ENCODE results near the gene ATP9B.

ATP9B gene

DNA sequence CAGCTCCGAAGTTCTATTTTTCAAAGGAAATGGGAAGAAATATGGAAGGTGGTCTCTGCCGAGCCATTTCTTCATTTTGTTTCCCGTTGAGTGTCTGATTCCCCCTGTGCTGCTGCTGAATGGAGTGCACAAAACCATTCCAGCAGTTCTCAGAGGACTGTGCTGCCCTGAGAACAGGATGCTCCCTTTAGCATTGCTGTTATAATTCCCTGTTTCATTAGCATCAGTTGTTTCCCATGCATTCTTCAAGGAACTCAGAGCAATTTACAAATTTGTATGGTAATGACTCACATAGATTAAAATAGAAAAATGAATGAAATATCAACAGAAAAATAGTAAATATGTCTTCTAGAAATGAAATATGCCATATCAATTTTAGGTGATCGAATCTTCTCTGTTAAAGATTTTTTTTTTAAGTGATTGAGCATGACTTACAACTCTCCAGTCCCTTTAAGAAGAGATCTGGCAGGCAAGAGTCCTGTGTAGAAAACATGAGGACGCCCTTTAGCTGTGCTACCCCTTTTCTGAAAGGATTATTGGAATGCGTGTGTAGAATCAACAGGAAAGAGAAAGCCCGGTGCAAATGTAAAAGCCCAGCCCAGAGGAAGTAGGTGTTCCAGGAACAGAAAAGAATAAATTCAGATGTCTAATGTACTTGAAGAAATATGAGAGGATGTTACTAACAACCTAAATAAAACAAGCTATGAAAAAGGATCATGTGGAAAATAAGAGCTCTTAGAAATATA lies 118.5 kb downstream of the ATP9B start:
- no peak for TF ChIP-seq ZNF565 (CRISPR knock-in tag; conservative IDR thresholded peaks at IDR 0.05; ENCODE audit: low read depth)
- TF ChIP-seq GLIS3 (CRISPR knock-in tag; IDR thresholded peaks at IDR 0.05), result no peak
- no peak for TF ChIP-seq ZFP30 (CRISPR knock-in tag; IDR thresholded peaks at IDR 0.05)
- TF ChIP-seq, protein P1, sequence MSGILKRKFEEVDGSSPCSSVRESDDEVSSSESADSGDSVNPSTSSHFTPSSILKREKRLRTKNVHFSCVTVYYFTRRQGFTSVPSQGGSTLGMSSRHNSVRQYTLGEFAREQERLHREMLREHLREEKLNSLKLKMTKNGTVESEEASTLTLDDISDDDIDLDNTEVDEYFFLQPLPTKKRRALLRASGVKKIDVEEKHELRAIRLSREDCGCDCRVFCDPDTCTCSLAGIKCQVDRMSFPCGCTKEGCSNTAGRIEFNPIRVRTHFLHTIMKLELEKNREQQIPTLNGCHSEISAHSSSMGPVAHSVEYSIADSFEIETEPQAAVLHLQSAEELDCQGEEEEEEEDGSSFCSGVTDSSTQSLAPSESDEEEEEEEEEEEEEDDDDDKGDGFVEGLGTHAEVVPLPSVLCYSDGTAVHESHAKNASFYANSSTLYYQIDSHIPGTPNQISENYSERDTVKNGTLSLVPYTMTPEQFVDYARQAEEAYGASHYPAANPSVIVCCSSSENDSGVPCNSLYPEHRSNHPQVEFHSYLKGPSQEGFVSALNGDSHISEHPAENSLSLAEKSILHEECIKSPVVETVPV (CRISPR knock-in tag; IDR thresholded peaks at IDR 0.05), result no peak
- TF ChIP-seq TOX (CRISPR knock-in tag; IDR thresholded peaks at IDR 0.05; ENCODE audit: borderline replicate concordance), result no peak
- no peak for TF ChIP-seq ARNTL (CRISPR knock-in tag; IDR thresholded peaks at IDR 0.05; ENCODE audit: borderline replicate concordance, low read depth)
- no peak for TF ChIP-seq ISL1 (CRISPR knock-in tag; IDR thresholded peaks at IDR 0.05)
- TF ChIP-seq, protein P2, sequence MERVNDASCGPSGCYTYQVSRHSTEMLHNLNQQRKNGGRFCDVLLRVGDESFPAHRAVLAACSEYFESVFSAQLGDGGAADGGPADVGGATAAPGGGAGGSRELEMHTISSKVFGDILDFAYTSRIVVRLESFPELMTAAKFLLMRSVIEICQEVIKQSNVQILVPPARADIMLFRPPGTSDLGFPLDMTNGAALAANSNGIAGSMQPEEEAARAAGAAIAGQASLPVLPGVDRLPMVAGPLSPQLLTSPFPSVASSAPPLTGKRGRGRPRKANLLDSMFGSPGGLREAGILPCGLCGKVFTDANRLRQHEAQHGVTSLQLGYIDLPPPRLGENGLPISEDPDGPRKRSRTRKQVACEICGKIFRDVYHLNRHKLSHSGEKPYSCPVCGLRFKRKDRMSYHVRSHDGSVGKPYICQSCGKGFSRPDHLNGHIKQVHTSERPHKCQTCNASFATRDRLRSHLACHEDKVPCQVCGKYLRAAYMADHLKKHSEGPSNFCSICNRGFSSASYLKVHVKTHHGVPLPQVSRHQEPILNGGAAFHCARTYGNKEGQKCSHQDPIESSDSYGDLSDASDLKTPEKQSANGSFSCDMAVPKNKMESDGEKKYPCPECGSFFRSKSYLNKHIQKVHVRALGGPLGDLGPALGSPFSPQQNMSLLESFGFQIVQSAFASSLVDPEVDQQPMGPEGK (CRISPR knock-in tag; IDR thresholded peaks at IDR 0.05; ENCODE audit: borderline replicate concordance), result no peak
- no peak for TF ChIP-seq SNAI2 (CRISPR knock-in tag; IDR thresholded peaks at IDR 0.05)
- TF ChIP-seq RARB (CRISPR knock-in tag; IDR thresholded peaks at IDR 0.05), result no peak
- TF ChIP-seq, protein P3, sequence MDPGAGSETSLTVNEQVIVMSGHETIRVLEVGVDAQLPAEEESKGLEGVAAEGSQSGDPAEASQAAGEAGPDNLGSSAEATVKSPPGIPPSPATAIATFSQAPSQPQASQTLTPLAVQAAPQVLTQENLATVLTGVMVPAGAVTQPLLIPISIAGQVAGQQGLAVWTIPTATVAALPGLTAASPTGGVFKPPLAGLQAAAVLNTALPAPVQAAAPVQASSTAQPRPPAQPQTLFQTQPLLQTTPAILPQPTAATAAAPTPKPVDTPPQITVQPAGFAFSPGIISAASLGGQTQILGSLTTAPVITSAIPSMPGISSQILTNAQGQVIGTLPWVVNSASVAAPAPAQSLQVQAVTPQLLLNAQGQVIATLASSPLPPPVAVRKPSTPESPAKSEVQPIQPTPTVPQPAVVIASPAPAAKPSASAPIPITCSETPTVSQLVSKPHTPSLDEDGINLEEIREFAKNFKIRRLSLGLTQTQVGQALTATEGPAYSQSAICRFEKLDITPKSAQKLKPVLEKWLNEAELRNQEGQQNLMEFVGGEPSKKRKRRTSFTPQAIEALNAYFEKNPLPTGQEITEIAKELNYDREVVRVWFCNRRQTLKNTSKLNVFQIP (CRISPR knock-in tag; IDR thresholded peaks at IDR 0.05; ENCODE audit: borderline replicate concordance, low read depth), result no peak
- TF ChIP-seq ZNF70 (CRISPR knock-in tag; IDR thresholded peaks at IDR 0.05), result no peak
- TF ChIP-seq BACH2 (CRISPR knock-in tag; IDR thresholded peaks at IDR 0.05; ENCODE audit: borderline replicate concordance), result no peak
- no peak for ATAC-seq

DNA sequence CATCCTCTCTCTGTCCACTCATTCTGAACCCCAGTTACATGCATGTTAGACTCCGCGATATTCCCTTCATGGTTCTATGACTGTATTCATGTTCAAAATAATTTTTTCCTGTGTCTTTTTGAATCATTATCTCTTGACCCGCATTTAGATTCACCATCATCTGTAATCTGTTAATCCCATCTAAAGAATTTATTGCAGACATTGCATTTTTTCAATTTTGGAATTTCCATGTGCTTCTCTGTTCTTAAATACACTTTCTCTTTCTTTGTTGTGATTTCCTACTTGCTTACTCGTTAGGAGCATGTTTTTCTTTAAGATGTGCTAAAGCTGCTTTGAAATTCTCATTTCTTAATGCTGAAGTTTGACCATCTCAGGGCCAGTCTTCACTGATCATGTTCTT lies 122.2 kb downstream of the ATP9B start:
- ATAC-seq, result no peak
- TF ChIP-seq ZNF8 (CRISPR knock-in tag; IDR thresholded peaks at IDR 0.05) (no peak), PPARA (CRISPR knock-in tag; IDR thresholded peaks at IDR 0.05; ENCODE audit: borderline replicate concordance) (no peak)

DNA sequence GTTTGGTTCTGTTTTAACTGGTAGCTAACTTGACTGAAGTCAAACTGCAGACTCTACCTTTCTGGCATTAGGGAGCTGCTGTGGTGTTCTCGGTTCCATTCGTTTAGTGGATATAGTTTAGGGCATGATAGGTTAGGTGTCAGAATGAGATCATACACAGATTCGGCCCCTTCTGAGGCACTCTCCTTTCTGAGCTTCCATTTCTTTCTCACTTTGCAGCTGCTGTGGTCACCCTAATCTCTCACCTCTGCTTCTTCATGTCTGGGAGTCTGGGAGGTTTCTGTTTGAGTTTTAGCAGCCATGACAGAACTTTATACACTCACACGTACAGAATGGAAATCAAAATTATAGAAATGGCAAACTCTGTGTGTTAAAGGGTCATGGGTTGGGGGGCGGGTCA lies 122.8 kb downstream of the ATP9B start:
- no peak for ATAC-seq
- no peak for TF ChIP-seq ARNTL (CRISPR knock-in tag; IDR thresholded peaks at IDR 0.05; ENCODE audit: borderline replicate concordance, low read depth)
- TF ChIP-seq, protein P4, sequence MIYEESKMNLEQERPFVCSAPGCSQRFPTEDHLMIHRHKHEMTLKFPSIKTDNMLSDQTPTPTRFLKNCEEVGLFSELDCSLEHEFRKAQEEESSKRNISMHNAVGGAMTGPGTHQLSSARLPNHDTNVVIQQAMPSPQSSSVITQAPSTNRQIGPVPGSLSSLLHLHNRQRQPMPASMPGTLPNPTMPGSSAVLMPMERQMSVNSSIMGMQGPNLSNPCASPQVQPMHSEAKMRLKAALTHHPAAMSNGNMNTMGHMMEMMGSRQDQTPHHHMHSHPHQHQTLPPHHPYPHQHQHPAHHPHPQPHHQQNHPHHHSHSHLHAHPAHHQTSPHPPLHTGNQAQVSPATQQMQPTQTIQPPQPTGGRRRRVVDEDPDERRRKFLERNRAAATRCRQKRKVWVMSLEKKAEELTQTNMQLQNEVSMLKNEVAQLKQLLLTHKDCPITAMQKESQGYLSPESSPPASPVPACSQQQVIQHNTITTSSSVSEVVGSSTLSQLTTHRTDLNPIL (CRISPR knock-in tag; IDR thresholded peaks at IDR 0.05; ENCODE audit: low read depth), result no peak
- TF ChIP-seq TCF4 (CRISPR knock-in tag; IDR thresholded peaks at IDR 0.05; ENCODE audit: borderline replicate concordance), result no peak
- TF ChIP-seq, protein P2 (CRISPR knock-in tag; IDR thresholded peaks at IDR 0.05; ENCODE audit: borderline replicate concordance), result no peak
- TF ChIP-seq TOX (CRISPR knock-in tag; IDR thresholded peaks at IDR 0.05; ENCODE audit: borderline replicate concordance), result no peak
- no peak for TF ChIP-seq BACH2 (CRISPR knock-in tag; IDR thresholded peaks at IDR 0.05; ENCODE audit: borderline replicate concordance)
- TF ChIP-seq CSDC2 (CRISPR knock-in tag; IDR thresholded peaks at IDR 0.05), result no peak
- no peak for TF ChIP-seq ZNF565 (CRISPR knock-in tag; conservative IDR thresholded peaks at IDR 0.05; ENCODE audit: low read depth)
- TF ChIP-seq RARB (CRISPR knock-in tag; IDR thresholded peaks at IDR 0.05), result no peak
- TF ChIP-seq SNAI2 (CRISPR knock-in tag; IDR thresholded peaks at IDR 0.05), result no peak
- TF ChIP-seq ZNF8 (CRISPR knock-in tag; IDR thresholded peaks at IDR 0.05), result no peak

DNA sequence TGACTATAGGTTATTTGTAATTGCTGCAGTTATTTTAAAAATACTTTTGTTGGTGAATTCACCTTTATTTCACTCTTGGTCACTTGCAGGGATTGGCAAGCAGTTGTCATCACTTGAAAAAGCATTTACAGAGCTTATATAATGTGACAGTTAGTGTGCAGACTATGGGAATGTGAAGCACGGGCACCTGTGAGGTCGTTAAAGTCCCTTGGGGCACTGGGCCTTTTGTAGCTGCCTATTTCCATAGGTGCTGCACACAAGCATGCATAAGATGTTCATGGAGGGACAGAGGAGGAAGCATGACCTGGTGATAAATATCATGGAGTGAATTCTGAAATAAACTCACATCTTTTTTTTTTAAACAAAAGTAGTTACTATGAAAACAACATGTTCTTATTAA lies 124.6 kb downstream of the ATP9B start:
- no peak for ATAC-seq
- TF ChIP-seq, protein P1 (CRISPR knock-in tag; IDR thresholded peaks at IDR 0.05), result no peak
- TF ChIP-seq TOX (CRISPR knock-in tag; IDR thresholded peaks at IDR 0.05; ENCODE audit: borderline replicate concordance) (no peak), RARB (CRISPR knock-in tag; IDR thresholded peaks at IDR 0.05) (no peak), ZC3H10 (CRISPR knock-in tag; IDR thresholded peaks at IDR 0.05) (no peak), GLIS3 (CRISPR knock-in tag; IDR thresholded peaks at IDR 0.05) (no peak), SNAI2 (CRISPR knock-in tag; IDR thresholded peaks at IDR 0.05) (no peak), ARNTL (CRISPR knock-in tag; IDR thresholded peaks at IDR 0.05; ENCODE audit: borderline replicate concordance, low read depth) (no peak), PPARA (CRISPR knock-in tag; IDR thresholded peaks at IDR 0.05; ENCODE audit: borderline replicate concordance) (no peak), ZNF70 (CRISPR knock-in tag; IDR thresholded peaks at IDR 0.05) (no peak), ESRRG (CRISPR knock-in tag; IDR thresholded peaks at IDR 0.05) (no peak), TCF4 (CRISPR knock-in tag; IDR thresholded peaks at IDR 0.05; ENCODE audit: borderline replicate concordance) (no peak)
- TF ChIP-seq, protein P2 (CRISPR knock-in tag; IDR thresholded peaks at IDR 0.05; ENCODE audit: borderline replicate concordance), result no peak
